ENCODE data around the gene OGDHL. TPM values are rescaled to one million over a fixed set of nuclear protein-coding genes. Genes with fewer than 3 reads are reported as not detected.

The OGDHL gene
- total and polyA plus RNA-seq, 2 of the 13 experiments (the other 11 are each of a cell fraction or from before 2014, with no cell fraction given): 3.0 to 9.8 TPM

- no TSS peak for BruUV-seq (replicated peaks)
- no peak for FAIRE-seq
- ChIA-PET CTCF (ENCODE audit: low intra/inter-chr PET ratio, low total read pairs) (no interaction called here), POLR2A (no interaction called here)
- Histone ChIP-seq H2AFZ (ENCODE audit: low read length) (no peak overlapping the region), H3K4me1 (ENCODE audit: insufficient read depth, low read length) (no peaks in the 10 kb centered on the region), H3K36me3 (replicated peaks in 1 of 2; ENCODE audit: control insufficient read depth in 1 of 2, insufficient read depth in 2 of 2, low read length in 2 of 2) (no peaks in the 10 kb centered on the region), H4K20me1 (ENCODE audit: insufficient read depth, low read length) (no peaks in the 10 kb centered on the region), H3K9me3 (ENCODE audit: low read length) (no peaks in the 10 kb centered on the region), H3K4me3 (replicated peaks in 1 of 3; ENCODE audit: insufficient read depth in 1 of 3, low read depth in 2 of 3, low read length in 3 of 3) (no peak overlapping the region), H3K4me2 (ENCODE audit: low read depth, low read length) (no peak overlapping the region), H3K9ac (ENCODE audit: insufficient read depth, low read depth, low read length) (no peak overlapping the region), H3K27ac (ENCODE audit: extremely low read length, insufficient read depth, low read length) (no peak overlapping the region), H3K79me2 (ENCODE audit: insufficient read depth, low read length) (no peaks in the 10 kb centered on the region), H3K27me3 (ENCODE audit: control insufficient read depth in 1 of 2, insufficient read depth in 2 of 2, low read length in 2 of 2) (no peaks in the 10 kb centered on the region)
- intact Hi-C loops (cut with micrococcal nuclease; ENCODE audit: unreplicated experiment): no loop called here
- DNase-seq (ENCODE audit: low spot score): no peak
- no peak for ATAC-seq
- in situ Hi-C loops (cut with HindIII; ENCODE audit: extremely low pct_ligation_motif_present, low pct_unique_long_range_greater_than_20kb): no loop called here
- WGBS (ENCODE audit: low lambda C conversion rate): 78% methylated on average over 10 of the region's 10 CpGs
- TF ChIP-seq BORCS8-MEF2B (CRISPR knock-in tag; IDR thresholded peaks at IDR 0.05) (no peak), MTA3 (CRISPR knock-in tag; IDR thresholded peaks at IDR 0.05) (no peak), EEA1 (CRISPR knock-in tag; IDR thresholded peaks at IDR 0.05; ENCODE audit: borderline replicate concordance) (no peak), ZNF674 (CRISPR knock-in tag; IDR thresholded peaks at IDR 0.05; ENCODE audit: low read depth) (no peak), XBP1 (CRISPR knock-in tag; IDR thresholded peaks at IDR 0.05) (no peak), HOXA5 (CRISPR knock-in tag; IDR thresholded peaks at IDR 0.05) (no peak), ZNF720 (CRISPR knock-in tag; IDR thresholded peaks at IDR 0.05) (no peak), ZNF619 (CRISPR knock-in tag; IDR thresholded peaks at IDR 0.05) (no peak), ZNF546 (CRISPR knock-in tag; conservative IDR thresholded peaks at IDR 0.05) (no peak), XRCC5 (optimal IDR thresholded peaks at IDR 0.05; ENCODE audit: low read length) (no peak), KLF16 (CRISPR knock-in tag; IDR thresholded peaks at IDR 0.05) (no peak)
Measured at GRCh38 chr10:49734676-49735075, 27.4 kb downstream of the OGDHL start.

GRCh38 chr10:49733866-49734265, 28.3 kb downstream of the OGDHL start:
- BruUV-seq (replicated peaks): no TSS peak
- POLR2A ChIA-PET: no interaction called here
- no peak overlapping the region for H3K4me2 ChIP-seq (ENCODE audit: low read depth, low read length)
- no peak for FAIRE-seq
- H3K9me3 ChIP-seq (ENCODE audit: low read length): no peaks in the 10 kb centered on the region
- H3K27me3 ChIP-seq (ENCODE audit: control insufficient read depth in 1 of 2, insufficient read depth in 2 of 2, low read length in 2 of 2): no peaks in the 10 kb centered on the region
- H3K27ac ChIP-seq (ENCODE audit: extremely low read length, insufficient read depth, low read length): no peak overlapping the region
- no peaks in the 10 kb centered on the region for H3K79me2 ChIP-seq (ENCODE audit: insufficient read depth, low read length)
- in situ Hi-C loops (cut with HindIII; ENCODE audit: extremely low pct_ligation_motif_present, low pct_unique_long_range_greater_than_20kb): no loop called here
- DNase-seq (ENCODE audit: low spot score): no peak
- no peak overlapping the region for H3K4me3 ChIP-seq (replicated peaks in 1 of 3; ENCODE audit: insufficient read depth in 1 of 3, low read depth in 2 of 3, low read length in 3 of 3)
- no peak overlapping the region for H2AFZ ChIP-seq (ENCODE audit: low read length)
- no peaks in the 10 kb centered on the region for H3K4me1 ChIP-seq (ENCODE audit: insufficient read depth, low read length)
- CTCF ChIA-PET (ENCODE audit: low intra/inter-chr PET ratio, low total read pairs): no interaction called here
- no peaks in the 10 kb centered on the region for H3K36me3 ChIP-seq (replicated peaks in 1 of 2; ENCODE audit: control insufficient read depth in 1 of 2, insufficient read depth in 2 of 2, low read length in 2 of 2)
- no peak for ATAC-seq
- no peaks in the 10 kb centered on the region for H4K20me1 ChIP-seq (ENCODE audit: insufficient read depth, low read length)
- no peak overlapping the region for H3K9ac ChIP-seq (ENCODE audit: insufficient read depth, low read depth, low read length)
- 88% methylated on average over 7 of the region's 7 CpGs for WGBS (ENCODE audit: low lambda C conversion rate)
- intact Hi-C loops (cut with micrococcal nuclease; ENCODE audit: unreplicated experiment): no loop called here
- TF ChIP-seq ZNF3 (CRISPR knock-in tag; IDR thresholded peaks at IDR 0.05) (no peak), SYNCRIP (IDR thresholded peaks at IDR 0.05; ENCODE audit: insufficient read depth, low read depth, low read length) (no peak), RBM22 (optimal IDR thresholded peaks at IDR 0.05; ENCODE audit: low read length) (no peak), ATF1 (CRISPR knock-in tag; IDR thresholded peaks at IDR 0.05) (no peak), PAWR (CRISPR knock-in tag; IDR thresholded peaks at IDR 0.05; ENCODE audit: borderline replicate concordance) (no peak), ZBTB2 (CRISPR knock-in tag; IDR thresholded peaks at IDR 0.05; ENCODE audit: low read depth) (no peak), ZNF296 (CRISPR knock-in tag; conservative IDR thresholded peaks at IDR 0.05) (no peak), FOXK2 (IDR thresholded peaks at IDR 0.05) (no peak), TOE1 (CRISPR knock-in tag; IDR thresholded peaks at IDR 0.05) (no peak), GPN1 (CRISPR knock-in tag; IDR thresholded peaks at IDR 0.05; ENCODE audit: borderline replicate concordance) (no peak), NCOR1 (IDR thresholded peaks at IDR 0.05; ENCODE audit: borderline replicate concordance, low read length) (no peak), ZFP90 (CRISPR knock-in tag; IDR thresholded peaks at IDR 0.05; ENCODE audit: borderline replicate concordance) (no peak), NFIC (IDR thresholded peaks at IDR 0.05; ENCODE audit: low read length) (no peak)
